NCI-H226 (cell line): ENCODE data around the gene IL4R.
"Not testable (repeated sequence)": the region's sequence is repeated elsewhere in the genome, so short reads cannot be mapped to it uniquely, and the experiment has no call there.

Source experiments
- DNase-seq: peaks from one replicate; pipeline ENCODE4 v3.0.0-alpha.2; 2015

IL4R gene

GRCh38 chr16:27313422-27314160 is at the start of gene IL4R:
IL4R (plus strand) TSS chr16:27313974; CDS start chr16:27340204, 26,230 bp downstream.
- DNase-seq: peak; percentile 82

- DNase-seq: peak; percentile 85
Observed at GRCh38 chr16:27264151-27264550, 49.6 kb upstream of the IL4R start.

GRCh38 chr16:27265982-27266381 is 47.8 kb upstream of the IL4R start:
- no peak for DNase-seq

GRCh38 chr16:27267037-27267677 is 46.6 kb upstream of the IL4R start:
- no peak for DNase-seq

- peak; percentile 92 for DNase-seq
Observed at GRCh38 chr16:27268376-27269299, 45.1 kb upstream of the IL4R start, which contains the start of gene NSMCE1. NSMCE1 (minus strand) TSS chr16:27268772; CDS start chr16:27257570, 11,202 bp downstream.

GRCh38 chr16:27269300-27270150 is 44.2 kb upstream of the IL4R start:
- DNase-seq: no peak

GRCh38 chr16:27270349-27270748 is 43.4 kb upstream of the IL4R start:
- DNase-seq: no peak

- DNase-seq: no peak
Observed at GRCh38 chr16:27272076-27272475, 41.7 kb upstream of the IL4R start.

GRCh38 chr16:27272697-27273096 is 41.1 kb upstream of the IL4R start:
- not testable (repeated sequence) for DNase-seq

GRCh38 chr16:27273330-27273669 is 40.5 kb upstream of the IL4R start:
- DNase-seq: no peak

- DNase-seq: no peak
Observed at GRCh38 chr16:27273670-27274423, 39.9 kb upstream of the IL4R start.

- DNase-seq: not testable (repeated sequence)
Observed at GRCh38 chr16:27274424-27274874, 39.3 kb upstream of the IL4R start.

GRCh38 chr16:27275394-27275793 is 38.4 kb upstream of the IL4R start:
- no peak for DNase-seq

GRCh38 chr16:27281243-27281642 is 32.5 kb upstream of the IL4R start:
- DNase-seq: no peak

- no peak for DNase-seq
Observed at GRCh38 chr16:27284865-27285675, 28.7 kb upstream of the IL4R start.

- DNase-seq: no peak
Observed at GRCh38 chr16:27285676-27286196, 28.0 kb upstream of the IL4R start.

- peak; percentile 95 for DNase-seq
Observed at GRCh38 chr16:27286451-27286850, 27.3 kb upstream of the IL4R start.

GRCh38 chr16:27287051-27287811 is 26.5 kb upstream of the IL4R start:
- peak; percentile 17 for DNase-seq

GRCh38 chr16:27287887-27288286 is 25.9 kb upstream of the IL4R start:
- no peak for DNase-seq

GRCh38 chr16:27288313-27288712 is 25.5 kb upstream of the IL4R start:
- not testable (repeated sequence) for DNase-seq
